Activated naive CD4-positive, alpha-beta T cell treated with anti-CD3 and anti-CD28 coated beads, Interleukin-2, amount 50 U/mL, for 24 hours (primary cell): Measurements from ENCODE around the gene PRKACB.

Experiments used
- H3K27ac Mint-ChIP-seq: one replicate; pipeline ENCODE4 v1.8.0; 2021; ENCODE audit warnings: mild to moderate bottlenecking, mixed read lengths
- H3K27me3 Mint-ChIP-seq: one replicate; pipeline ENCODE4 v1.8.0; 2021; ENCODE audit warnings: mixed read lengths
- H3K36me3 Mint-ChIP-seq: one replicate; pipeline ENCODE4 v1.8.0; 2021; ENCODE audit warnings: mixed read lengths
- H3K4me1 Mint-ChIP-seq: one replicate; pipeline ENCODE4 v1.8.0; 2021; ENCODE audit warnings: mixed read lengths
- H3K4me3 Mint-ChIP-seq: one replicate; pipeline ENCODE4 v1.8.0; 2021; ENCODE audit warnings: mild to moderate bottlenecking, mixed read lengths
- H3K9me3 Mint-ChIP-seq: one replicate; pipeline ENCODE4 v1.8.0; 2021; ENCODE audit warnings: mixed read lengths

PRKACB gene

DNA sequence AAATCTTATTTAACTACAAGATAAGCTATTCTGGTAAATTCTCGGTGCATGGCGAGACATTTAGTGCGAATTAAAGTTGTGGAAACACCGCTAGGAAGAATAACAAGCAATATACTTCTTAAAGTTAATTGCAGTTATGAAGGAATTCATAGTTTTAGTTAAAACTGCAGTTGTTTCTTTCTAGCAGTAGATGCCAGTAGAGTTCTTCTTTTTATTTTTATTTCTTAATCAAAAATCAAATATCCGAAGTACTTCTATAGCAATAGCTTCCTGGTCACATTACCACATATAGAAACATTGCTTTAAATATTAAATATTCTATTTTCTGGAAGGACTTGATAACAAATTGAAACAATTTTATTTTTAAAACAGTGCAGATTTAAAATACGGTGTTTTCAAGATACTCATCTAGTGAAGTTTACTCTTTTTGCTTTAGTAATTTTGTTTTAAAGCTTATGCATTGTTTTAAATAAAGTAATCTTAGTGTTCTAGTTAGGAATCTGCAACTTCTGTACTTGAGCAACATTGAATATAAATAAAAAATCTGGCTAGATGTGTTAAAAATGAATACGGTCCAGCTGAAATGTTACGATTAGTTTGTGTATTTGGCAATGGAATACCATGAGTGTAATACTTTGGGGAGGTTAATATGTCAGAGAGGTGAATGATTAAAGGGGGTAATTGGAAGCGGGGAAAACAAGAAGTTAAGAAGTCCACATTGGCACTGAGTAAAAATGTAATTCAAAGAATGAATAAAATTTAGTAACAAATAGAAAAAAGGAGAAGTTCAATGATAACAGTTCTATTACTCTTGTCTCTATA is 2.7 kb upstream of the PRKACB start:
- Mint-ChIP-seq H3K36me3 (no peaks in the 10 kb centered on the region), H3K27ac (peak overlapping the region; percentile 31), H3K4me1 (peaks cover 31% of the 10 kb centered on the region), H3K9me3 (no peaks in the 10 kb centered on the region), H3K27me3 (no peaks in the 10 kb centered on the region), H3K4me3 (no peak overlapping the region)

- Mint-ChIP-seq H3K4me1 (peaks cover 59% of the 10 kb centered on the region), H3K36me3 (no peaks in the 10 kb centered on the region), H3K9me3 (no peaks in the 10 kb centered on the region), H3K4me3 (peak overlapping the region; percentile 97), H3K27ac (peak overlapping the region; percentile 99), H3K27me3 (no peaks in the 10 kb centered on the region)
Observed at GRCh38 chr1:84145068-84145467, 997 bp downstream of the PRKACB start.

DNA sequence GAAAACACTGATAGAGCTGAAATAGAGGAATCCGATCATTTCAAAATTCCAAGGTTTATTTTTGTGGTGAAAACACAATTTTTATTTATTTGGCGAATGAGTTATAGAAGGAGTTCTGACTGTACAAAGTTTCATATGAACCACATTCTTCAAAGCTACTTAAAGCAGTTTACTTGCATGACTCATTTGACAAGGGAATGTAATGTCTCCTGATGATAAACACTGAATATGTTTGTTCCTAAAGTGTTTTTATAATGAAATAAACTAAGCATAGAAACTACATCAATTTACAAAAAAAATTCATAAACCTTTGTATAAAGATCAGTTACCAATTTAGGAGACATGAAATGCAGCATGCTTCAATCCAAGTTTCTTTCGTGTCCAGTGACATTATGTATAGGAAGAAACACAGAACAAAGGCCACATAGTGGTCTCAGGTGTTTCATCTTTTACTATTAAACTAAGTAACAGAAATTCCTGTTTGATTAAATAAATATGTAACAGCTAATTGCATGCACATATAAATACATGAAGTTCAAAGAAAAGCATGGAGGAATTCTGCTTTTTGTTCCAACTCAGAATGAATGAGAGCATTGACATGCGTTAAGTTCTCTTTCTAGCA is 2.5 kb downstream of the PRKACB start:
- Mint-ChIP-seq H3K4me3 (peak overlapping the region; percentile 97), H3K9me3 (peaks cover 5% of the 10 kb centered on the region), H3K36me3 (peaks cover 6% of the 10 kb centered on the region), H3K27me3 (no peaks in the 10 kb centered on the region), H3K27ac (peak overlapping the region; percentile 96), H3K4me1 (peaks cover 70% of the 10 kb centered on the region)

DNA sequence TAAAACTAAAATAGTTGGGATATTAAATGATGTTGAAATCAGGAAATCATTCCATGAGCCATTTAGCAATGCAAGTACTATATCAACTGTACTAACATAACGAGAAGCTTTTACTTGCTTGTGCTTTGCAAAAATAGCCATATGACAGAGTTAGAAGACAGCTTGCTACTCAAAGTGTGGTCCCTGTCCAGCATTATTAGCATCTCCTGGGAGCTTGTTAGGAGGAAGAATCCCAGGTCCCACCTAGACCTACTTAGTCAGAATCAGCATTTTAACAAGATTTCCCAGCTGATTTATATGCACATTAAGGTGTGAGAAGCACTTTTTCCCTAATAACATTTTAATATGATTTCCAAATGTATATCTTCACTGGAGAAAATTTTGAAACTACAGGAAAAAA is 4.7 kb downstream of the PRKACB start:
- Mint-ChIP-seq H3K4me3 (peak overlapping the region; percentile 36), H3K27me3 (no peaks in the 10 kb centered on the region), H3K9me3 (peaks cover 5% of the 10 kb centered on the region), H3K36me3 (peaks cover 22% of the 10 kb centered on the region), H3K4me1 (peaks cover 79% of the 10 kb centered on the region), H3K27ac (no peak overlapping the region)

DNA sequence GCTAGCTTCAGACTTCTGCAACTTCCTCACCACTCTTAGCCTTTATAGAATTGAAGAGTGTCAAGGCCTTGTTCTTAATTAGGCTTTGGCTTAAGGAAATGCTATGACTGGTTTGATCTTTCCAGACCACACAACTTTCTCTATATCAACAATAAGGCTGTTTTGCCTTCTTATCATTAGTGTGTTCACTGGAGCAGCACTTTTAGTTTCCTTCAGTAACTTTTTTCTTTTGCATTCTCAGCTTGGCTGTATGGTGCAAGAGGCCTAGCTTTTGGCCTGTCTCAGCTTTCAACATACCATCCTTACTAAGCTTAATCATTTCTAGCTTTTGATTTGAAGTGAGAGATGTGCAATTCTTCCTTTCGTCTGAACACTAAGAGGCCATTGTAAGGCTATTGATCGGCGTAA is 8.6 kb downstream of the PRKACB start:
- H3K27me3 Mint-ChIP-seq = no peaks in the 10 kb centered on the region
- peaks cover 5% of the 10 kb centered on the region for H3K9me3 Mint-ChIP-seq
- H3K4me3 Mint-ChIP-seq = peak overlapping the region; percentile 66
- peak overlapping the region; percentile 85 for H3K27ac Mint-ChIP-seq
- peaks cover 90% of the 10 kb centered on the region for H3K4me1 Mint-ChIP-seq
- H3K36me3 Mint-ChIP-seq = peaks cover 32% of the 10 kb centered on the region

DNA sequence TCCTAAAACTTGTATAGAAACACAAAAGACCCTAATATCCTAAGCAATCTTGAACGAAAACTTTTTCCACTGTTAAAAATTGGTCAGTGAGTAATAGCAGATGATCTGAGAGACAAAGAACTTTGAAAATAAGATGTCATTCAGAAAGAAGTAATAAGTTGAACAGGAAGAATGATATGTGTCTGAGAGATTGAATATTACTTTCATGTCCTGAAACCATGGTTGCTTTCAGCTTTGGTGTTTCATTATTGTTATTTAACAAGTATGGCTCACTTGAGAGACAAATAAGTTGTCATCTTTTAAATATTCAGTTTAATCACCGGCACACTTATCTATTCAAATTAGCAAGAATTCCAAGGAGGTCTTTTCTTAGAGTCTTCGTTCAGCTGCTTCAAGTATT is 11.4 kb downstream of the PRKACB start:
- Mint-ChIP-seq H3K27ac (peak overlapping the region; percentile 83), H3K36me3 (peaks cover 40% of the 10 kb centered on the region), H3K4me1 (peaks cover 99% of the 10 kb centered on the region), H3K9me3 (peaks cover 5% of the 10 kb centered on the region), H3K4me3 (peak overlapping the region; percentile 66), H3K27me3 (no peaks in the 10 kb centered on the region)

DNA sequence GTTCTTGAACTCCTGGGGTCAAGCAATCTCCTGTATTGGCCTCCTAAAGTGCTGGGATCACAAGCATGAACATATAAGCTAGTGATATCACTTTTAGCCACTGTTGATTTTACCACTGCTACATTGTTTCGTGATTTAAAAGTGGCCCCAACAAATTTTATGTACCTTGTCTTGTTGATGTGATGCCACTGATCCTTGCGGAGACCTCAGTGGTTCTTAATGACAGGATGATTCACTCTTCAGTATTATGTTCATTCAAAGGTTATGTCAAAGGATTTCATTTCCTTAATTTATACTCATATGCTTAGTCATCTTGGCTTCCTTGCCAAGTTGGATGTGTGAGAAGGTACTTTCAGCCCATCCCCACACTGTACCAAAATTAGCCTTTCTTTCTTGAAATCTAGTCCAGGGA is 12.1 kb downstream of the PRKACB start:
- Mint-ChIP-seq H3K4me1 (peaks cover 98% of the 10 kb centered on the region), H3K4me3 (peak overlapping the region; percentile 31), H3K9me3 (no peaks in the 10 kb centered on the region), H3K27me3 (no peaks in the 10 kb centered on the region), H3K36me3 (peaks cover 39% of the 10 kb centered on the region), H3K27ac (peak overlapping the region; percentile 83)

- Mint-ChIP-seq H3K36me3 (peaks cover 26% of the 10 kb centered on the region), H3K4me3 (no peak overlapping the region), H3K27ac (no peak overlapping the region), H3K9me3 (no peaks in the 10 kb centered on the region), H3K4me1 (peaks cover 95% of the 10 kb centered on the region), H3K27me3 (no peaks in the 10 kb centered on the region)
Observed at GRCh38 chr1:84159533-84160240, 15.6 kb downstream of the PRKACB start.

DNA sequence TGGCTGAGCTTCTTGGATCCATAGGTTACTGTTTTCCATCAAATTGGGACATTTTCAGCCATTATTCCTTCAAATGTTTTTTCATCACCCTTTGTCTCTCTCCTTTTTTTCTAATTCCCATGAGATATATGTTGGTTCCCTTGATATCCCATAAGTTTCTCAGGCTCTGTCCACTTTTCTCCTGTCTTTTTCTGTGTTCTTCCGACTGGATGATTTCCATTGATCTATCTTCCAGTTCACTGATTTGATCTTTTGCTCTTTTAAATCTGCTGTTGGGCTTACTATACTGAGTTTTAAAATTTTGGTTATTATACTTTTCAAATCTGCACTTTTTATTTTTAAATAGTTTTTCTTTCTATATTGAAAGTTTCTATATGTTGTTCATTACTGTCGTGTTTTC is 18.2 kb downstream of the PRKACB start:
- Mint-ChIP-seq H3K4me3 (peak overlapping the region; percentile 67), H3K9me3 (no peaks in the 10 kb centered on the region), H3K36me3 (peaks cover 27% of the 10 kb centered on the region), H3K4me1 (peaks cover 92% of the 10 kb centered on the region), H3K27me3 (no peaks in the 10 kb centered on the region), H3K27ac (peak overlapping the region; percentile 39)

DNA sequence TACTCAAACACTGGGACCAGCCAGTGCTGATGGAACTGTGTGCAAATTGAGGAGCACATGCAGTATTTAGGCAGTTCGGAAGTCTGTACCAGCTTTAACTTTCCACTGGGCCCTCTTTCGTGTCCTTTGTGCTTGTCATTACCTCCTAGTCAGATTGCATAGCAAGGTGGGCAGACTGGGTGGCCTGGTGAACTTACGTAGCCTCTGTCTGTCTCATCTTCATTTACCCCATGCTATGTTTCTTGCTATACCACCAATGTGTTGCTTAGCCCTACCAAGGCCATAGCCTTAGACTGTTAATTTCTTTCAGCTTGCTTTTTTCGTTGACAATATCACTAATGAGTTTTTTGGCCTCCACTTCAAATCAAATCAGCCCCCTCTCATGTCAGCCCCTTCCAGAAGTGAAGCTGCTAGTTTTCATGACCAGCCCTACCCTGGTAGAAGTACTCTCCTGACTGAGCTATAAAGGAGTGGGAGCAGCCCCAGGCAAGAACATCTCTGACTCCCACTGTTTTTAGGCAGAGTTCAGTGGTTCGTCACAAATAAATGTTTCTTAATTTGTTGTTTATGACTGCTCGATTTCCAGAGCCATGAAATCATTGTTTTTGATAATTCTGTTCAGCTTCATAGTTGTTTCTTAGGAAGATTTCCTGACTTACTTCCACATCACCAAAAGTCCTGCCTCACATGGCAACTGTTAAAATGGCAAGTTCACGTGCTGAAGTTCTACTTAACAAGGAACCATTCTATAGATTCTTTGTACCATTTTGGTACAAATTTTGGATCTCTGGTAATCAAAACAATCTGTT is 19.3 kb downstream of the PRKACB start:
- H3K36me3 Mint-ChIP-seq = peaks cover 20% of the 10 kb centered on the region
- no peaks in the 10 kb centered on the region for H3K9me3 Mint-ChIP-seq
- peak overlapping the region; percentile 73 for H3K27ac Mint-ChIP-seq
- H3K27me3 Mint-ChIP-seq = no peaks in the 10 kb centered on the region
- H3K4me1 Mint-ChIP-seq = peaks cover 90% of the 10 kb centered on the region
- peak overlapping the region; percentile 41 for H3K4me3 Mint-ChIP-seq

GRCh38 chr1:84164161-84164560 is 20.1 kb downstream of the PRKACB start:
- H3K9me3 Mint-ChIP-seq = no peaks in the 10 kb centered on the region
- peaks cover 90% of the 10 kb centered on the region for H3K4me1 Mint-ChIP-seq
- H3K4me3 Mint-ChIP-seq = peak overlapping the region; percentile 67
- H3K36me3 Mint-ChIP-seq = peaks cover 17% of the 10 kb centered on the region
- peak overlapping the region; percentile 68 for H3K27ac Mint-ChIP-seq
- no peaks in the 10 kb centered on the region for H3K27me3 Mint-ChIP-seq

GRCh38 chr1:84164567-84165021 is 20.5 kb downstream of the PRKACB start:
- Mint-ChIP-seq H3K36me3 (peaks cover 19% of the 10 kb centered on the region), H3K9me3 (no peaks in the 10 kb centered on the region), H3K27ac (peak overlapping the region; percentile 68), H3K27me3 (no peaks in the 10 kb centered on the region), H3K4me1 (peaks cover 90% of the 10 kb centered on the region), H3K4me3 (peak overlapping the region; percentile 67)

GRCh38 chr1:84165601-84166000 is 21.5 kb downstream of the PRKACB start:
- no peaks in the 10 kb centered on the region for H3K27me3 Mint-ChIP-seq
- H3K9me3 Mint-ChIP-seq = no peaks in the 10 kb centered on the region
- H3K27ac Mint-ChIP-seq = no peak overlapping the region
- H3K4me3 Mint-ChIP-seq = peak overlapping the region; percentile 60
- peaks cover 19% of the 10 kb centered on the region for H3K36me3 Mint-ChIP-seq
- H3K4me1 Mint-ChIP-seq = peaks cover 93% of the 10 kb centered on the region

- peaks cover 93% of the 10 kb centered on the region for H3K4me1 Mint-ChIP-seq
- peaks cover 17% of the 10 kb centered on the region for H3K36me3 Mint-ChIP-seq
- no peaks in the 10 kb centered on the region for H3K9me3 Mint-ChIP-seq
- peak overlapping the region; percentile 7 for H3K27ac Mint-ChIP-seq
- H3K4me3 Mint-ChIP-seq = peak overlapping the region; percentile 20
- H3K27me3 Mint-ChIP-seq = no peaks in the 10 kb centered on the region
Observed at GRCh38 chr1:84166797-84167196, 22.7 kb downstream of the PRKACB start.

DNA sequence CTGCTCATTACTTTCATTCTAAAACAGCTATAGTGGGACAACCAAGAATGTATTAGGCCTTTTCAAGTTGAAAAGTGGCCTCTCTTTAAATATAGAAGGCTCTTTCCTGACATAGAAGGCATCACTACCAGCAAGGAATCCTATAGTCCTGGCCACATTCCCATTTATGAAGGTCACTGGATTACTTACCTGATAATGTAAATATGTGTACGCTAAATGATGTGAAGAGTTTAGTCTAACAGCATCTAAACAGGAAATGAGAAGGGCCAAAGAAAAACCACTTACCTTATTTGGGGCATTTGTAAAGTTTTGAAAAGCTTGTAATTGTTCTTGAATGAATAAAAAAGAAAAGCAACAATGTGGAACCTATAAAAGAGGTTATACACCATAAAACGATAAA is 24.7 kb downstream of the PRKACB start:
- H3K4me1 Mint-ChIP-seq = peaks cover 91% of the 10 kb centered on the region
- no peaks in the 10 kb centered on the region for H3K9me3 Mint-ChIP-seq
- H3K4me3 Mint-ChIP-seq = no peak overlapping the region
- peak overlapping the region; percentile 51 for H3K27ac Mint-ChIP-seq
- H3K36me3 Mint-ChIP-seq = peaks cover 11% of the 10 kb centered on the region
- no peaks in the 10 kb centered on the region for H3K27me3 Mint-ChIP-seq
